K562 (cell line): ENCODE data around the gene CACTIN. TPM values are rescaled to one million over a fixed set of nuclear protein-coding genes. Genes with fewer than 3 reads are reported as not detected.
A peak's percentile ranks its signal among the peaks of the same experiment; 100 is the strongest.

Source experiments
- ARHGAP35 ChIP-seq: fragments of 450-650 bp; IDR thresholded peaks from 2 replicates; pipeline ENCODE4 v1.6.1; 2018; ENCODE audit not compliant: partially characterized antibody
- ARID3B ChIP-seq: fragments of 250-450 bp; sonication (Bioruptor Pico); IDR thresholded peaks from 2 replicates; pipeline ENCODE4 v1.4.0; 2020; ENCODE audit warnings: borderline replicate concordance
- EP400 ChIP-seq: fragments of 450-650 bp; IDR thresholded peaks from 2 replicates; pipeline ENCODE4 v1.6.1; 2017; ENCODE audit warnings: antibody characterized with exemption, mild to moderate bottlenecking, moderate library complexity
- ETV1 ChIP-seq: fragments of 450-650 bp; conservative IDR thresholded peaks from 2 replicates; pipeline ENCODE4 v1.6.1; 2016; ENCODE audit warnings: missing genetic modification characterization, control low read depth, low read depth, missing compliant biosample characterization
- GATAD2A ChIP-seq: fragments of 450-650 bp; IDR thresholded peaks from 2 replicates; pipeline ENCODE4 v1.6.1; 2017
- HDAC2 ChIP-seq: fragments of 450-650 bp; IDR thresholded peaks from 2 replicates; pipeline ENCODE4 v1.6.1; 2016; ENCODE audit warnings: mild to moderate bottlenecking
- HDAC8 ChIP-seq: fragments of 450-650 bp; IDR thresholded peaks from 2 replicates; pipeline ENCODE4 v1.6.1; 2016; ENCODE audit warnings: mild to moderate bottlenecking, missing genetic modification characterization, moderate library complexity, missing compliant biosample characterization
- MTA3 ChIP-seq: fragments of 450-650 bp; formaldehyde crosslinking; IDR thresholded peaks from 2 replicates; pipeline ENCODE4 v1.6.1; 2017; ENCODE audit warnings: mild to moderate bottlenecking, borderline replicate concordance
- NFIC ChIP-seq: fragments of 450-650 bp; IDR thresholded peaks from 2 replicates; pipeline ENCODE4 v1.6.1; 2017; ENCODE audit warnings: mild to moderate bottlenecking, inconsistent platforms
- NR3C1 ChIP-seq: sonication (generic); formaldehyde crosslinking; IDR thresholded peaks from 2 replicates; pipeline ENCODE4 v1.8.1; 2022; ENCODE audit warnings: missing genetic modification reagents
- PBX2 ChIP-seq, 2 experiments: IDR thresholded peaks in 1 of 2; conservative IDR thresholded peaks in 1 of 2; 2 replicates each; pipeline ENCODE4 v1.6.1; 2016; ENCODE audit warnings: low read depth in 2 of 2, mild to moderate bottlenecking in 1 of 2, missing compliant biosample characterization in 1 of 2, missing genetic modification characterization in 1 of 2, moderate library complexity in 1 of 2
- PML ChIP-seq: IDR thresholded peaks from 2 replicates; pipeline ENCODE4 v1.6.1; 2012; ENCODE audit warnings: low read length, inconsistent platforms
- RBFOX2 ChIP-seq: fragments of 200-400 bp; formaldehyde crosslinking; IDR thresholded peaks from 2 replicates; pipeline ENCODE4 v1.6.1; 2017; ENCODE audit warnings: low read depth, mild to moderate bottlenecking, low read length, moderate library complexity
- SMAD2 ChIP-seq: fragments of 150-350 bp; IDR thresholded peaks from 2 replicates; pipeline ENCODE4 v1.6.1; 2014; ENCODE audit warnings: low read depth, mild to moderate bottlenecking, low read length
- SP2 ChIP-seq: IDR thresholded peaks from 2 replicates; pipeline ENCODE4 v1.6.1; 2011; ENCODE audit warnings: mild to moderate bottlenecking, low read depth, low read length, moderate library complexity; ENCODE audit not compliant: poor library complexity, severe bottlenecking; ENCODE audit errors: extremely low read depth
- TBP ChIP-seq: optimal IDR thresholded peaks from 2 replicates; pipeline ENCODE3; 2011; ENCODE audit warnings: low read depth, low read length, improper control_type of control experiment
- TCF15 ChIP-seq: fragments of 250-450 bp; sonication (Bioruptor Pico); IDR thresholded peaks from 2 replicates; pipeline ENCODE4 v1.8.0; 2022; ENCODE audit warnings: moderate library complexity, mild to moderate bottlenecking, inconsistent platforms
- TRIM24 ChIP-seq, 2 experiments: fragments of 450-650 bp; IDR thresholded peaks; 2 replicates each; pipeline ENCODE4 v1.6.1; 2016
- ZFX ChIP-seq: sonication (generic); formaldehyde crosslinking; IDR thresholded peaks from 2 replicates; pipeline ENCODE4 v1.8.0; 2022; ENCODE audit warnings: mild to moderate bottlenecking, missing genetic modification reagents, moderate library complexity
- ZNF224 ChIP-seq: sonication (generic); formaldehyde crosslinking; IDR thresholded peaks from 2 replicates; pipeline ENCODE4 v1.8.0; 2022; ENCODE audit warnings: mild to moderate bottlenecking, missing genetic modification reagents
- ZNF324 ChIP-seq: fragments of 250-450 bp; sonication (Bioruptor Pico); IDR thresholded peaks from 2 replicates; pipeline ENCODE4 v1.4.0; 2020; ENCODE audit warnings: mild to moderate bottlenecking
- ZNF398 ChIP-seq: fragments of 250-450 bp; sonication (Bioruptor Pico); IDR thresholded peaks from 2 replicates; pipeline ENCODE4 v1.8.0; 2021; ENCODE audit warnings: moderate library complexity, mild to moderate bottlenecking, inconsistent platforms
- ZNF766 ChIP-seq: fragments of 200-800 bp; sonication (Bioruptor generic); conservative IDR thresholded peaks from 2 replicates; pipeline ENCODE4 v1.6.1; 2016; ENCODE audit warnings: missing genetic modification characterization, missing compliant biosample characterization
- polyA plus RNA-seq, 8 experiments: library from polyadenylated mRNA; depleted of rRNA in 4 of 8; stranded (reverse) in 5 of 8; unstranded in 3 of 8; fragments of >200 nt; fragmentation: Nextera tagmentation in 2 of 8; fragmentation: Illumina TruSeq in 1 of 8; extraction: Ambion mirVana in 2 of 8; extraction: Trizol in 1 of 8; gene quantifications; 2 replicates each; pipeline versions ENCODE4 v1.2.1 to v1.2.3, GENCODE V29; 2011 to 2014; ENCODE audit warnings: inconsistent platforms in 1 of 8, missing spikeins in 1 of 8
- total RNA-seq, 7 experiments: library from RNA; depleted of rRNA in 6 of 7; stranded (reverse); fragments of >200 nt in 6 of 7; fragmentation: Illumina TruSeq in 2 of 7; extraction: Trizol in 2 of 7; gene quantifications; 2 replicates each; pipeline versions ENCODE4 v1.2.1 to v1.2.3, GENCODE V29; 2011 to 2021; ENCODE audit warnings: low replicate concordance in 1 of 7

The CACTIN gene
- total and polyA plus RNA-seq, 9 of the 15 experiments (the other 6 are each of a cell fraction or from before 2014, with no cell fraction given), result 0.15 to 49.2 (median 15.0) TPM

GRCh38 chr19:3607303-3608078, 19.1 kb downstream of the CACTIN start (continued):
- TF ChIP-seq ARID3B (CRISPR knock-in tag) (no peak), SP2 (no peak), PBX2 (CRISPR knock-in tag; IDR thresholded peaks at IDR 0.05; ENCODE audit: low read depth) (no peak), PBX2 (tag; conservative IDR thresholded peaks at IDR 0.05; ENCODE audit: low read depth) (no peak), TCF15 (CRISPR knock-in tag) (no peak), TRIM24 (IDR thresholded peaks at IDR 0.05) (0 out of 4 replicates have a peak, but pooled peaks of 1 of the 2 experiments have one; percentile 18), ETV1 (tag) (peak; percentile 21; the same call in 1 of the 2 replicates), ZFX (peak; percentile 40), HDAC8 (tag) (no peak), ZNF766 (CRISPR knock-in tag) (peak; percentile 19; the same call in 1 of the 2 replicates), MTA3 (peak; percentile 11; the same call in 1 of the 2 replicates), ZNF398 (CRISPR knock-in tag) (no peak), NR3C1 (no peak), GATAD2A (peak; percentile 43; the same call in 1 of the 2 replicates), TBP (peak; percentile 13), RBFOX2 (peak; percentile 45), EP400 (peak; percentile 59; the same call in 1 of the 2 replicates), ZNF324 (CRISPR knock-in tag) (no peak), ZNF224 (CRISPR knock-in tag) (no peak), HDAC2 (no peak), PML (0 out of 2 replicates have a peak, but pooled peaks have one; percentile 5), ARHGAP35 (no peak), SMAD2 (no peak), NFIC (peak; percentile 58)
